NCI-H1436 treated with DMSO at 0.1 percent for 48 hours (cell line): Measurements from ENCODE around the gene SLCO3A1.

ENCODE experiments used
- DNase-seq: peaks from one replicate; lab custom pipeline; 2025; lab: John Stamatoyannopoulos, UW

SLCO3A1 gene

DNA sequence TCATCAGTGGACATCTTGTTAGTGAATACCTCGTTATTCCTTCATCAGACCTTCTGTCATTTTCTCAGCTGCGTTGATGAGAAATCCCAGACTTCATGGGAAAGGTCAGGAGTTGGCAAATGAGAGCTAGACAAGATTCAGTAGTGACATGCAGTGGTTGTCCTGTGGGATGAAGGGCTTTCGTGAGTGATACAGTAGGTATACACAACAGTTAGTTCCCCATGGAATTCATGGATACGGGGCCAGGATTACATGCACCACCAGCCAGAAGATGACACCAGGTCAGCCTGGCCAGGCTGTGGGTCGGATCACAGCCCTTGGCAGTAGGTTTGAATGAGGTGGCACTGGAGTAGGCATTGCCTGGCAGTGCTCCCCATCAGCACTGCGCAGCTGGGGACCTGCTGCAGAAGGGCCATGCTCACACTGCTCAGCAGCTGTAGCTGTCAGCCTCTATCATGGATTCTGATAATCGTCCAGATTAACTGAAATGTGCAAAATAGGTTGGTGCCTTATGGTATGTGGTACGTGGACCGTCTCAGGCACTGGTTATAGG, 150.1 kb downstream of the SLCO3A1 start:
- no peak for DNase-seq

DNA sequence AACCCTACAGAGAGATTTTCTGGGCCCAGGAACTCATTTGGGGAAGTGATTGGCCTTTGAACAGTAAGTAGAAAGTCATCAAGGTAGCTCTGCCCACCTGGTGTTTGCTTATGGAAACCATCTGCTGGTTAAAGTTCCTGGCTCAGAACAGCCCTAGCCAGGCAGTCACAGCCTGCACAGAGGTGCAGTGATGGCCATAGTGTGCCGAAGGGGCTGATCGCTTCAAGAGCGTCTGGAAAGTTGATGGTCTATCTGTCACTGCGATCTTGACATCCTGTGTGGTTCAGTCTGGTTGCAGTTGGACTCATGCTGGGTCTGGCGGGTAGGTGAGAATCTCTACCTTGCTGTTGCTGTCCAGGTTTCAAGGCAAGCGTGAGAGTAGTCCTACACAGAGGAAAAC, 151.6 kb downstream of the SLCO3A1 start:
- DNase-seq, result no peak

DNA sequence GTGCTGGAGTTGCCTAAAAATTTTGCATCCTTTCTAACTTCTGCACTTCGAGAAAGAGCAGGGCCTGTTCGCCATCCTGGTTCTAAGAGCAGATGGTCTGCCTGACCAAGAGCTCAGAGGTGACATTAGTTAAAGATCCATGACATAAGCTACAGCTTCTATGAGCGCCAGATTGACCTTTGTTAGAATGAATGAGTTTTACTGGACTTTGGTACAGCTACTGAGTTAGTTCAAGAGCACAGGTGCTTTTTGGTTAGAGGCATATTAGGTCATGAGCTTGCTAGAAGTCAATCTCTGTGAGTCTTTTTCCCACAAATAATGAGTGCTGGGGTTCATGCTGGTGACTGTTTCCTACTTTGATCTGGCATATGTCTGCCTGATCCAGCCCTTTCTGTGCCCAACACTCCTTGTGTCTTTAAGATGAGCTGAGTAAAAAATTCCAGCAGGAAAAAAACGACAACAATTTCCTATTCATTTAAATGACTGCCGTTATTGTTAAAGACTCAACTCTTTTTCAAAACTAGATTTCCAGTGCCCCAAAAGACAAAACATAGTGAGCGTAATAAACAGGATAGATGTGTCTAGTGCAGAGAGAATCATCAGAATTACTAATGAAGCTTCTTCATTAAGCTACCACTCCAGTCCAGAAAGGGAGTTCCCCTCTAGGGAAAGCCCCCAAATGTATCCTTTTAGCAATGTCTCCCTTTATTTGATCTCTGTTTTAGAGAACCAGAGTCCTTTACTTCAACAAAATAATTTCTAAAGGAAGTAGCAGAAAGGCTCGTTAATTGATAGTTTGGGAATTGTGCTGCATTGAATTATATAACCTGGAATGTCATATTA, 152.9 kb downstream of the SLCO3A1 start:
- no peak for DNase-seq

DNA sequence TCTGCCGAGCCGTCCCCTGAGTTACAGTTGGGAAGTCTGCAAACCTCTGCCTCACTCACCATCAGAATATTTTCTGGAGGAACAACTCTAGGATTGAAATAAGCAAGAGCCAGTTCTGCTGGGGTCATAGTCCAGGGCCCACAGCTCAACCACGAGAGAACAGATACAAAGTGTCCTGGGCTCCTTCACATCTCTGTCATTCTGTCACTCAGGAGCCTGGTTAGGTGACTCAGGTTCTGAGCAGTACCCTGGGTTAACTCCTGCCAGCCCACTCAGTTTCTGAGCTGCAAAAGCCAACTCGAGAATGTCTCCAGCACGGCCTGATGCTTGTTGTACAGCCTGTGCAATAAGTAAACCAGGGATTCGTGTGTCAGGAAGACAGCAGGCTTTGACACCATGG, 155.7 kb downstream of the SLCO3A1 start:
- no peak for DNase-seq

DNA sequence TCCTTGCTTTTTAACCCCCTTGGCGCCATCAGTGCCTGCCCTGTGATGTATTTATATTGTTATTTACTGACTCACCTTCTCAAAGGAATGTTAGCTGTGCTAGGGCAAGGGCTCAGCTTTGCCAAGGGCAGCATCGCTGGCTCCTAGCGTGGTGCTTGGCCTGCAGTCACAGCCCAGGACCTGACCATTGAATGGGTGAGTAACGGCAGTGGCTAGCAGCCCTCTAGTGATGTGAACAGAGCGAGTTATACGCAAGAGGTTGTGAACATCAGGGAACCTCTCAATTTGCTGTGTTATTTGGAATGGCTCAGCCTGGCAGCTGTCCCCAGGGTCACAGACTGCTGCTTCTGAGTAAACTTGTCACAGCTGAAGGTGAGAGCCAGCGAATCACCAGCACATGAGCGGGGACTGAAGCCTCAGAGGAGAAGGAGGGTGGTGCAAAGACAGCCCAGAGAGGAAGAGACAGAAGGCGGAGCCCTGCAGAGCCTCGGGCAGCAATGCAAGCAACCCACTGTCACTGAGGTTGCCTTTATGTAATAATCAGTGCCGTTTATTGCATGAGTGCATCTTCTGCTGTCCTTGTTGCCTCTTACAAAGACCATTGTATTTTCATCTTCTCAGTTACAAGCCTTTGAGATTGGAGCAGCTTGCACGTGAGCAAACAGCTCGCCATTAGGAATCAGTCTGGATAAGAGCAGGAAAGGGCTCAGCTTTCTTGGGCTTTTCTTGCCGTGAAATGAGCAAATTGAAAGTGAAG, 158.3 kb downstream of the SLCO3A1 start:
- no peak for DNase-seq

DNA sequence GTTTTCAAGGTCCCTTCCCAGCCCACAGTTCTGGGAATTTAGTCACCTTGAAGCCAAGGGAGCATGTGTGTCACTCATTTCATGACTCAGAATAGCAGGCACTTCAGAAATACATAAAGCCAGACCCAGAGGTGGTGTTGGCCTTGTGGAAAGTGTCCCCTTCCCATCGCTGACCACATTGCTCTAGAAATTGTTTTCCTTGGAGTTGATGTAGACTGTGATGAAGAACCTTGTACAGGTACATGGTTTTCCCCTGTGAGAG, 158.8 kb downstream of the SLCO3A1 start:
- no peak for DNase-seq

DNA sequence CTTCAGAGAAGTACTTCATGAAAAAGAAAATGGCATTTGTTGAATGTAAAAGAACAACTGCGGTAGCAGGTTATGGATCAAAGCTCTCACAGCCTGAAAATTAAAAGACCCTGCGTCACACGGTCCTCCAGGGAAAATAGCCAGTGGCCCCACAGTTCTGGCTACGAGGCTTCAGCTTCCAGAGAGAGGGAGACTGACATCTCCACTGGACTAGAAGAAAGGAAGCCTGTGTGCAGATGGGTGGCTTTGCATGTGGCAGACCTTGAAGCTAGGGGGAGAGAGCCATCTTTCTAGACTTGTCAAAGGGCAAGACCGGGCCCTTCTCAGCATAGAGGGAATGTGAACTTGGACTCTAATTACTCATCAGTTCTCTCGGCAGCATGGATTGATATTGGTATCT, 159.4 kb downstream of the SLCO3A1 start:
- DNase-seq, result no peak

DNA sequence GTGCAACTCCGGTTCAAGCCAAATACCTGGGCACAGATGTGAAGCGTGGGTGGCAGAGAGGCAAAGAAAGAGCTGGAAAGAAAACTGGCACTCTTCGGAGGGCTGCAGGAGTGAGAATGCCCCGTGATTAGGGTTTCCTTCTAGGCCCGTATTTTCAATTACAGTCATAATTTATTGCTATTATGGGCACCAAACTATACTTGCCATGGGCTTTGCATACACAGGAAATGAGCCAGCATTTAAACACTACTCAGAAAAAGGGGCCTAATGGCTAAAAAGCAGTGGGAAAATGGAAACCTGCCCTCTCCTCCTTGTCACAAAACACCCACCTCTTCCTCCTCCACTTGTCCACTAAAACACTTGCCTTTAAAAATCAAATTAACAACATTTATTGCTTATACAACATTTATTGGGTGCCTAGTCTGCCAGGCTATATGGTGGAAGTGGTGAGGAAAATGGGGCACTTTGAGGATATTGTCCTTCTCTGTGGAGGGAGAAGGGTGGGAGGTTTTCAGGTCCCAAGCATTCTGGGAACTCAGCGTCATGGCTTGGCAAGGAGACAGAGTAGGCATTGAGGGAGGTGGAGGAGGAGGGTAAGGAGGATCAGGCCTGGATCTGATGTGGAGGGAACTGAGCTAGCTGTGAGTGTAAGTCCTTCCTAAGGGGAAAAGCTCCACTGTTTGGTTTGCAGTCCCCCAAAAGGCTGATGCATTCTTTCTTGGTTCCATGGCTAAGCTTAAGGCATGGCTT, 160.9 kb downstream of the SLCO3A1 start:
- no peak for DNase-seq

DNA sequence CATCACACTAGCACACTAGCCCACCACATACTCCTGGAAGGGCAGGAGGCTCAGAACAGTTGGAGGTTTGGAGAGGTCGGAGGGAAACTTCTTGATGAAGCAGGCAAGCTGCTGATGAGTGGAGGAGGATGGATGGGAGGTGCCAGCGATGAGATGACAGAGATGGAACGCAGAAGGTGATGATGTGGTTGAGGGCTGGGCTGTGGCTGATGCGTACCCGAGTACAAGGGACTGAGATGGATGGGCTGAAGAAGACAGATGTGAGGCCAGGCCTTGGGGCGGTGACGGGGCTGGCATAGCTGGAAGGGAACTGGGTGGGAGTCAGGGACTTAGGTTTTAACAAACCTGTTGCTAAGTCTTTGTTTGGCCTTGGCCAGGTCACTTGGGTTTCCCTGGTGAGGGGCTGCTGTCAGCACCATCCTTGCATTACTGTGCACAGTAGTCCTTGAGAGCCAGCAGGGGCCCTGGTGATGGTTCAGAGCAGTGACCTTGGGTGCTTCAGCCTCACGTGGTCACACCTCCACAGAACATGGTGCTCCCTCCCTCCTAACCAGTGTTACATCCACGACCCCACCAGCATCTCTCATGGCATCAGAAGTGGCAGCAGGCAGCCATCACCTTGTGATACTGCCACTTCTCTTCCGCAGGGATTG, 164.5 kb downstream of the SLCO3A1 start:
- DNase-seq, result no peak

DNA sequence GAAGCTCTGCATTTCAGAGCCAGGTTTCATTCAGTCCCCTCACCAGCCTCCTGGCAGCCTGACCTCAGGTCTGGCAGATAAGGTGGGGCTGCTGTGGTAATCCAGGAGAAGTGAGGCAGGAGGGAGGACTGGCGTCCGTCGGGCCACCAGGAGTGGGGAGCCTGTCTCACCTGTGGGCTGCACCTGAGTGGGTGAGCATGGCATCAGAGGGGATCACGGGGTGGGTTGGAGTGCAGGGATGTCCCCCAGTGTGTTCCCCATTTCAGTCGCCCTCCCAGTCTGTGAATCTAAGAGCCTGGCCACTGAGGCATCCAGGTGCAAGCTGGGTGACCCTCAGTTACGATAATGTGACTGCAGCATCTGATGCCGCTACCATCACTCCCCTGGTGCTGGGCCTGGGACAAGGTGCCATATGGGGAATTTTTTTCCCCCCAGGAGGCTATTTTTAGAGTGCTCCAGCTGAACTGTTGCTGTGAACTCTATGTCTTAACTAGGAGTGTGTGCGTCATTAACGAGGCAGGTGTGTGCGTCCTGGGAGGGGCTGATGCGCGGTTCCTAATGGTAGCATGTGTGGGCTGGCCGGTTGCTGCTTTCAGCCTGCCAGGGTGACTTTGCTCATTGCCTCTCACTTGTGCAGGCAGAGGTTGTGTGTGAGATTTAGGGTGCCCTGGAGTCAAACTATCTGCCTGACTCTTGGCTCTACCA, 165.2 kb downstream of the SLCO3A1 start:
- DNase-seq, result no peak

DNA sequence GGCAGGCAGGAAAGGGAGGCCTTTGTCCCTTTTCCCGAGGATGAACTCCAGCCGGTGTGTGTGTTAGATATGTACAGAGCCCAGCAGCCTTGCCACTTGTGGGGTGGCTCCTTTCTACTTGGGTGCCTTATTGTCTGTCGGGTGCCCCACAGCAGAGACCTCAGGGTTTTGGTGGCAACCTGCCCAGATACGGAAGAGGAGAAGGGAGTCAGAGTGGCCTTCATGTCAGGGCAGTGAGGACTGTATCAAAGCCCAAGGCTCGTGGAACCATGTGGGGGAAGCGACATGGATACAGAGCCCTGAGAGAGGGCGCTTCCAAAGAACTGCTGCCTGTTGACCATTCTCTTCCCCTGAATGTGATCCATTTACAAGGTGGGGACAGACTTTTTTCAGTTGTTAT, 166.2 kb downstream of the SLCO3A1 start:
- no peak for DNase-seq

DNA sequence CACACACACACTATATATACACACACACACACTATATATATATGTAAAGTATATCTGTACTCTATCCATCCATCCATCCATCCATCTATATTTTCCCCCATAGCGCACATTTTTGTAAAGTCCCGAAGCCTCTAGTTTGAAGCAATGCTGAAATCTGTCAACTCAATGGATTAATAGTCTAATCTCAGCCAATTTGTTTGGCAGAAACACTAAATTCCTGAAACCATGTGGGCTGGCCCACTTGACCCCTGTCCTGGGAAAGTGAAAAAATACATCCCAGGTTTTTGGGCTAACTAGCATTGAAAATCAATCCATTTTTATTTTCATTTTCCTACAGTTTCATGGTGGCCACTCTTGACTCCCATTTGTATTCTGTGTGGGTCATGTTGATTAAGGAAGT, 166.7 kb downstream of the SLCO3A1 start:
- DNase-seq, result no peak

DNA sequence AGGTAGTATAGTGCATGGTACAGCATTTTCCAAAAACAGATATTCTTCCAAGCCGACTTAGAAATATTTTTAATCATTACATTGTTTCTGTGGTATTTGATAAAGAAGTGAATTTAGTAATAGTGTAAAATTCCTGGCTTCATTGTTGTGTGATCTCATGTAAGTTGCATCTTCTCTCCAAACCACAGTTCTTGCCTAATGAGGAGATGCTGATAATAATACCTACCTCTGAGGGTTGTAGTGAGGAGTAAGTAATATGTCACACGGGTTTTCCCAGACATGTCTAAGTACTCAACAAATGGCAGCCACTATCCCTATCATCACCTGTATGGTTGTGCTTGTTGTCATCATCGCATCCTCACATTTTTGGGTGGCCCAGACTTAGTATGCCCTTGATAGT, 167.3 kb downstream of the SLCO3A1 start:
- no peak for DNase-seq

DNA sequence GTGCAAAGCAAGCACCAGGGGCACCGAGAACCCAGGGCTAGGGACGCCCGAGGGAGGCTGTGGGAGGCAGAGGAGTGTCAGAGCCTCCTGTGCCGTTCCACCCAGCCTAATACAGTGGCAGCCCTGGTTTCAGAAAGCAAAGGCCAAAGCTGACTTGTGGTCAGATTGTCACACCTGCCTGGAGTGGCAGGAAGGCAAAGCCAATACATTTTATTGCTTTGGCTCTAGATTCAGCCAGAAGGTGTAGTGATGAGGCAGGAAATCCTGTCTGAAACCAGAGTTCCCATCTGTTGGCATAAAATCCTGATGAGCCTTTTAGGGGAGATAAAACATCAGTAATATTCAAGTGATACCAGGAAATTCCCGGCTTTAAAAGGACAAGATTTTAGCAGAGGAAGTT, 168.3 kb downstream of the SLCO3A1 start:
- no peak for DNase-seq

DNA sequence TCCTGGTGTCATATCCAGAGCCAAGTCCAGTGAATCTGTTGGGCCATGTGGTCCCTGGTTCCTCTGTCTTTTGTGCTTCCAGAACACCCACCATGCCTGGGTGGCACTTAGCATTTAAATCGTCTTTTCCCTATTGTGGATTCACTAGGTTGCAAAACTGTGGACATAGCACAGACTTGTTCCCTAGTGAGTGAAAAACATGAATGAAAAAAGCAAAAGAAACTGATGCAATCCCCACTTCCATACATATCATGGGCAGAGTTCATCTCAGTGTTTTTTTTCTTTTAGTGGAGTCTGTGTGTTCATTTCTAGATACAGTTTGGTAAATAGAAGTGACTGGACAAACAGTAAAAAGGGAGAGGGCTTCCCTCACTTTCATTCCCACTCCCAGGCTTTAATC, 170.5 kb downstream of the SLCO3A1 start:
- DNase-seq, result no peak

DNA sequence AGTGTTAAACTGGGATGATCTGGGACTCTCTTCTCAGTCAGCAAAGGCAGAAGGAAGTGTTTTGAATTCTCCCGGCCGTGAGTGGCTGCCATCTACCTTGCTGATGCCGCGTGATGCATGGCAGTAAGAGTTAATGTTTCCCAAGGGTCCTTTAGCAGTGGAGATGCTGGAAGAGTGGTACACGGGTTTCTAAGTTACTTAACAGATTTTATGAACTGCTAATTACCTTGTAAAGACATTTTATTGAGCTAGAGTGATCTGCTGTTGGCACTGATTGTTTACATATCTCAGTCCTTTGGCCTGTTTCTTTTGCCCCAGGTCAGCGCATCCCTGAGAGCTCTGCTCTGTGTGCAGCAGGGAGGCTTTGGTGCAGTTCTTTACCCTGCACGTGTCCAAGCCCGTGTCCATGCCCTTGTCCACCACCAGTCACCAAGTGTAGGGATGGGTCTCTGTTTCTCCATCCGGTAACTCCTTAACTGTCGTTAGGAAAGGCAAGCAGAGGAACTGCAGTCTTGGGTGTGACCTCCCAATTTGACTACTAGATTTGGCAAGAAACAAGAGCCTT, 172.3 kb downstream of the SLCO3A1 start:
- no peak for DNase-seq

DNA sequence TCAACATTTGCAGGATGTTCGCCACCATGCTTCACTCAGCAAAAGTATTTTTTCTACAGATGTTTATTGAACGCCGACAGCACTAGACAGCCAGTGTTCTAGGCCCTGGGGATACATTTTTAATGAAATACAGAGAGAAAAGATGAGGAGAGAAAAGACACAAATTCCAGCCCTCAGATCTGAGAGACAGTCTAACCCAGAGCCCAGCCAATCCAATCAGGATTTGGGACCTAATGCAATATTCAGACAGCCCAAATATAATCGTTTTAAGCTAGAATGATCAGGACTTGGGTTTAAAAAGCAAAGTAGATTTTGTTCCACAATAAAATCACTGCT, 174.8 kb downstream of the SLCO3A1 start:
- DNase-seq, result no peak

DNA sequence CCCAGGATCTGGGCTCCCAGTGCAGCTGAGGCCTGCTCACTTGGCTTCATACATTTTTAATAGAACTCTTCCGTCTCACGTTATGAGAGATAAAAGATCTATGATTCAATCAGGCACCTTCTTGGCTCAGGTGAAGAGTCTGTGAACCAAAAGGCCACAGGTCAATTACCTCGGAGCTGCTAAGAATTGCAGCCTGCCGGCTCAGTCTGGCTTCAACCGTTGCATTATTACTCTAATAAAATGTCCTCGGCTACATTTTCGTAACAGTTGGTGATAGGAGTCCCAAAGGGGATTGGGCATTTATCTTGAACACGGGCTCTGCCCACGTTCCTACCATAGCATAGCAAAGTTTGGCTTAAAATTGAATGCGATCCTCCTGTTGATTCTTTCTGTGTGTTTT, 176.3 kb downstream of the SLCO3A1 start:
- no peak for DNase-seq

DNA sequence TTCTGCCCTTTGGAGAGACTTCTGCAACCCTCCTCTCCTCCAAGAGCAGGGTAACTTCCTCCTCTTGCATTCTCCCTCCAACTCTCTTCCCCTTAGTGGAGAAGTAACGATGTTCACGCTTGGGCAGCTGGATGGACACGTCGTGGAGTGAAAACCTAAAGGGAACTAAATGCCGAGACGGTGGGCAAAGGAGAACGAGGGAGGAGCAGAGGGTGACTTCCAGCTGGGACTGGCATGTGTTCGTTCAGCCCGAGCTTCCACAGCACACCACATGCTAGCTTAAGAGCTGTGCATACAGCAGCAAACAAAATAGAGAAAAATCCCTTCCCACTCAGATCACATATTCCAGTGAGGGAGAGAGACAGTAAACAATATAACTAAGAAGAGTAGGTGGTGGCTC, 179.8 kb downstream of the SLCO3A1 start:
- no peak for DNase-seq

DNA sequence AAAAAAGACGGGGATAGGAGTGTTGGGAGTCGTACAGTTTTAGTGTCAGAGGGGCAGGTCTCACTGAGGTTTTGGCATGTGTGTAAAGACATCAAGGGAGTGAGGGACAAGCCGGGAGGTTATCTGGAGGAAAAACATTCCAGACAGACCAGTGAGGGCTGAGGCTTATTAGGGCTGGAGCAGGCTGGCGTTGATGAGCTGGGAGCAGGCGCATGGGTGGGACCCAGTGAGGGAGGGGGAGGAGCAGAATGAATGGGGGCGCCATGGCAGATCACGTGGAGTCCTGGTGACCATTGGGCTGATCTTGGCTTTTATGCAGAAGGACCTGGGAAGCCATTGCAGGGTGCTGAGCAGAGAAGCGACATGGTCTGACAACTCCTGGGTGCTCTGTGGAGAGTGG, 180.2 kb downstream of the SLCO3A1 start:
- DNase-seq, result no peak

DNA sequence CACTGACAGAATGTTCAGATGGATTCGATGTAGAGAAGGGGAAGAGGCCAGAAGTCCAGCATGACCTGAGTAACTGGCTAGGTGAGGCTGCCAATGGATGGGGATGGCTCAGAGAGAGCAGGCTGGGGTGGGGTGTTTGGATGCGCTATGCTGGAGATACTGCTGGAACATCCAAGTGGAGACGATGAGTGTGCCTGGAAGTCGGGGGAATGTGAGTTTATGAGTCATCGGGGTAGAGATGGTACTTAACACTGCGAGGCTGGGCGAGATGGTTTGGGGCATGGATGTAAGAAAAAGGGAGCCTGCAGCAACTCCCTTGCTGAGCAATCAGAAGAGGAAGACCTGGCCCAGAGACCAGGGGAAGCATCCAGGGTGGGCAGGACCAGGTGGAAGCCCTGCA, 180.7 kb downstream of the SLCO3A1 start:
- DNase-seq, result no peak
